Measurements from ENCODE around the gene COL8A1.

COL8A1 gene

DNA sequence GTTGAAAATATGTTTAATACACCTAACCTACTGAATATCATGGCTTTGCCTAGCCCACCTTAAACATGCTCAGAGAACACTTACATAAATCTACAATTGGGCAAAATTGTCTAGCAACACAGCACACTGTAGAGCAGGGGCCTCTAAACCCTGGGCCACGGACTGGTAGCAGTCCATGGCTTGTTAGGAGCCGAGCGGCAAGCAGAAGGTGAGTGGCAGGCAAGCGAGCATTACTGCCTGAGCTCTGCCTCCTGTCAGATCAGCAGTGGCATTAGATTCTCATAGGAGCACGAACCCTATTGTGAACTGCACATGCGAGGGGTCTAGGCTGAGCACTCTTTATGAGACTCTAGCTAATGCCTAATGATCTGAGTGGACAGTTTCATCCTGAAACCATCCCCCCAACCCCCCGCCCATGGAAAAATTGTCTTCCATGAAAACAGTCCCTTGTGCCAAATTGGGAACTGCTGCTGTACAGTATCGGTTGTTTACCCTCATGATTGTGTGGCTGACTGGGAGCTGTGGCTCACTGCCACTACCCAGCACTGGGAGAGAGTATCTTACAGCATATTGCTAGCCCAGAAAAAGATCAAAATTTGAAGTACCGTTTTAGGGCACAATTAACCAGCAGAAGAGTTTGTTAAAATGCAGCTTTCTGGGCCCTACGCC, 205.3 kb downstream of the COL8A1 start:
- no peak for DNase-seq (ENCODE audit: low spot score)

GRCh38 chr3:99845331-99845730, 206.9 kb downstream of the COL8A1 start:
- DNase-seq (ENCODE audit: low spot score) = no peak

GRCh38 chr3:99845999-99846398, 207.6 kb downstream of the COL8A1 start:
- DNase-seq (ENCODE audit: low spot score) = no peak

GRCh38 chr3:99846477-99847160, 208.2 kb downstream of the COL8A1 start:
- no peak for DNase-seq (ENCODE audit: low spot score)

- no peak for DNase-seq (ENCODE audit: low spot score)
Measured at GRCh38 chr3:99848433-99848832, 210.0 kb downstream of the COL8A1 start.

Measured in SK-N-DZ (cell line).